ENCODE results near the gene RD3L. TPM values are rescaled to one million over a fixed set of nuclear protein-coding genes. Genes with fewer than 3 reads are reported as not detected.
"Not testable (repeated sequence)": the region's sequence is repeated elsewhere in the genome, so short reads cannot be mapped to it uniquely, and the experiment has no call there.

RD3L gene
- total RNA-seq = not detected

GRCh38 chr14:103941973-103942736 is at the start of gene RD3L:
Gene RD3L (minus strand): TSS chr14:103942529. CDS start chr14:103941695, 834 bp downstream.
- ATAC-seq (no peak), DNase-seq (ENCODE audit: low spot score) (no peak)
- intact Hi-C loops (cut with DNase I) = no loop called here

- intact Hi-C loops (cut with DNase I) = no loop called here
- no peak for DNase-seq (ENCODE audit: low spot score)
- no peak for ATAC-seq
These were observed 47.6 kb upstream of the RD3L start for GRCh38 chr14:103989964-103990363.

- ATAC-seq (no peak), DNase-seq (ENCODE audit: low spot score) (no peak)
- intact Hi-C loops (cut with DNase I) = no loop called here
These were observed 46.7 kb upstream of the RD3L start for GRCh38 chr14:103989034-103989433.

- ATAC-seq (no peak), DNase-seq (ENCODE audit: low spot score) (no peak)
- intact Hi-C loops (cut with DNase I) = no loop called here
These were observed 41.9 kb upstream of the RD3L start for GRCh38 chr14:103984196-103984595.

- intact Hi-C loops (cut with DNase I); ATAC-seq: not testable (repeated sequence)
- peak; percentile 70 for DNase-seq (ENCODE audit: low spot score)
These were observed 38.4 kb upstream of the RD3L start for GRCh38 chr14:103980623-103981238.

GRCh38 chr14:103974575-103974974 is 32.2 kb upstream of the RD3L start:
- ATAC-seq = no peak
- no peak for DNase-seq (ENCODE audit: low spot score)
- intact Hi-C loops (cut with DNase I) = no loop called here

- intact Hi-C loops (cut with DNase I) = no loop called here
- ATAC-seq (no peak), DNase-seq (ENCODE audit: low spot score) (no peak)
These were observed 31.0 kb upstream of the RD3L start for GRCh38 chr14:103973354-103973753.

- DNase-seq (ENCODE audit: low spot score) = no peak
- intact Hi-C loops (cut with DNase I) = no loop called here
- ATAC-seq = no peak
These were observed 27.6 kb upstream of the RD3L start for GRCh38 chr14:103969961-103970360.

- ATAC-seq = no peak
- intact Hi-C loops (cut with DNase I) = no loop called here
- no peak for DNase-seq (ENCODE audit: low spot score)
These were observed 24.3 kb upstream of the RD3L start for GRCh38 chr14:103966631-103967030.

GRCh38 chr14:103961928-103962578 is 19.7 kb upstream of the RD3L start:
- no peak for ATAC-seq
- intact Hi-C loops (cut with DNase I) = no loop called here
- DNase-seq (ENCODE audit: low spot score) = no peak

GRCh38 chr14:103960457-103961055 is 18.2 kb upstream of the RD3L start:
- ATAC-seq = no peak
- DNase-seq (ENCODE audit: low spot score) = no peak
- intact Hi-C loops (cut with DNase I) = no loop called here

- ATAC-seq (no peak), DNase-seq (ENCODE audit: low spot score) (no peak)
- intact Hi-C loops (cut with DNase I) = no loop called here
These were observed 6.9 kb upstream of the RD3L start for GRCh38 chr14:103949131-103949790.

- intact Hi-C loops (cut with DNase I) = no loop called here
These were observed 6.1 kb upstream of the RD3L start for GRCh38 chr14:103948442-103948841.

GRCh38 chr14:103946975-103947374 is 4.6 kb upstream of the RD3L start:
- DNase-seq (ENCODE audit: low spot score) = no peak
- ATAC-seq = no peak
- intact Hi-C loops (cut with DNase I) = no loop called here

More at GRCh38 chr14:103948442-103948841, 6.1 kb upstream of the RD3L start:
- ATAC-seq = no peak
- no peak for DNase-seq (ENCODE audit: low spot score)

- intact Hi-C loops (cut with DNase I) = no loop called here
- ATAC-seq = no peak
- no peak for DNase-seq (ENCODE audit: low spot score)
These were observed 1.3 kb upstream of the RD3L start for GRCh38 chr14:103943673-103944072.

GRCh38 chr14:103941462-103941861 is 867 bp downstream of the RD3L start:
- intact Hi-C loops (cut with DNase I) = no loop called here
- DNase-seq (ENCODE audit: low spot score) (no peak), ATAC-seq (no peak)

GRCh38 chr14:103935102-103935501 is 7.2 kb downstream of the RD3L start:
- DNase-seq (ENCODE audit: low spot score) (no peak), ATAC-seq (no peak)
- intact Hi-C loops (cut with DNase I) = no loop called here

- ATAC-seq (no peak), DNase-seq (ENCODE audit: low spot score) (no peak)
- intact Hi-C loops (cut with DNase I) = no loop called here
These were observed 9.4 kb downstream of the RD3L start for GRCh38 chr14:103932791-103933490.

- DNase-seq (ENCODE audit: low spot score) (no peak), ATAC-seq (no peak)
- intact Hi-C loops (cut with DNase I) = no loop called here
These were observed 10.9 kb downstream of the RD3L start for GRCh38 chr14:103931422-103931821.

Data from sciatic nerve (tissue), 2 donors.